Activated T-cell treated with anti-CD3 and anti-CD28 coated beads, Interleukin-2, amount 50 U/mL, for 72 hours (primary cell): Measurements from ENCODE around the gene PHKG2. TPM values are rescaled to one million over a fixed set of nuclear protein-coding genes. Genes with fewer than 3 reads are reported as not detected.

ENCODE experiments used
- ATAC-seq, 2 donors: fragments of 150-1000 bp; cut with Tn5 transposase; replicated peaks in 1 of 2; 2 replicates each; pipeline ENCODE4 v1.10.0; 2021; ENCODE audit warnings: moderate library complexity in 2 of 2, mild to moderate bottlenecking in 1 of 2
- DNase-seq, 2 donors: peaks; one replicate each; pipeline ENCODE4 v3.0.0; 2021 to 2022; ENCODE audit warnings: mixed read lengths in 1 of 2
- H3K27ac Mint-ChIP-seq: one replicate; pipeline ENCODE4 v1.8.0; 2022; ENCODE audit warnings: mild to moderate bottlenecking, moderate library complexity, mixed read lengths
- H3K27me3 Mint-ChIP-seq: one replicate; pipeline ENCODE4 v1.8.0; 2022; ENCODE audit warnings: low read depth, mixed read lengths
- H3K36me3 Mint-ChIP-seq, 2 donors: one replicate each; pipeline ENCODE4 v1.8.0; 2022; ENCODE audit warnings: mixed read lengths in 2 of 2, mild to moderate bottlenecking in 1 of 2; ENCODE audit not compliant: insufficient read depth in 2 of 2
- H3K4me1 Mint-ChIP-seq: one replicate; pipeline ENCODE4 v1.8.0; 2022; ENCODE audit warnings: low read depth, mixed read lengths
- H3K4me3 Mint-ChIP-seq, 2 donors: one replicate each; pipeline ENCODE4 v1.8.0; 2022; ENCODE audit warnings: mild to moderate bottlenecking in 2 of 2, mixed read lengths in 2 of 2, moderate library complexity in 2 of 2
- H3K9me3 Mint-ChIP-seq, 2 donors: one replicate each; pipeline ENCODE4 v1.8.0; 2022; ENCODE audit warnings: mixed read lengths in 2 of 2
- total RNA-seq, 2 donors: library from RNA; stranded (reverse); gene quantifications; one replicate each; pipeline ENCODE4 v1.2.3, GENCODE V29; 2022

The PHKG2 gene
- total RNA-seq, 2 donors from 2014 or later, result 38.0 to 38.5 TPM

DNA sequence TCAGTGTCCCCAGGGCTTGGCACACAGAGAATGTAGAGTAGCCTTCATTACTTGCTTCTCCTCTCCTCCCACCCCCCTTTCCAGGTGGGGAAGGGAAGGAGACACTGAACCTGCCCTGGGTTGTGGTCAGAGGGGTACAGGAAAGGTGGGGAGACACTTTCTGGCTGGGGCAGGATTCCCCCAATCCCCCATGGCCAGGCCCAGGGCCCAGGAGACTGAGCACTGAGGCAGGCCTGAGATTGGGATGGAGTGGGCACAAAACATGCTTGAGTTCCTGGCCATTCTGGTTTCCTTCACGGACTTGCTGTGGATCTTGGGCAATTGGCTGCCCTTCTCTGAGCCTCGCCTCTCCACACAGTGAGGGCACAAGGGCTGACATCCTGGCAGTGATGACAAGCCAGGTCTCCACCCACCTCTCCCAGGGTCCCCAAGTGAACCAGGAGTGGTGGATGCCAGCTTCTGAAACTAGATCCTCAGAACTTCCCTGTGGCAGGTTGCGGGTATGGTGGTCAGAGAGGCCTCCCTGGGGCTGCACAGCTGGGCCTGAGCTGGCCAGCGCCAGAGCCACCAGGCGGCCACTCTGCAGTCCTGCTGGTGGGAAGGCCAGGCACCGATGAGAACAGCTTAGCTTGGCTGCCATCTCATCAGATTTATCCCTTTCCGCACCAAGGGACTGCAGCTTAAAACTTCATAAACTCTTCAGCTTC, 29.5 kb downstream of the PHKG2 start:
- ATAC-seq (no peak), DNase-seq (no peak)
- Mint-ChIP-seq H3K4me1 (peaks cover 27% of the 10 kb centered on the region), H3K27ac (peak overlapping the region; percentile 27), H3K36me3 (peaks cover 2 to 8% of the 10 kb centered on the region in 2 donors), H3K4me3 (peak overlapping the region; percentile 77 to 91), H3K9me3 (no peaks in the 10 kb centered on the region), H3K27me3 (no peaks in the 10 kb centered on the region)

DNA sequence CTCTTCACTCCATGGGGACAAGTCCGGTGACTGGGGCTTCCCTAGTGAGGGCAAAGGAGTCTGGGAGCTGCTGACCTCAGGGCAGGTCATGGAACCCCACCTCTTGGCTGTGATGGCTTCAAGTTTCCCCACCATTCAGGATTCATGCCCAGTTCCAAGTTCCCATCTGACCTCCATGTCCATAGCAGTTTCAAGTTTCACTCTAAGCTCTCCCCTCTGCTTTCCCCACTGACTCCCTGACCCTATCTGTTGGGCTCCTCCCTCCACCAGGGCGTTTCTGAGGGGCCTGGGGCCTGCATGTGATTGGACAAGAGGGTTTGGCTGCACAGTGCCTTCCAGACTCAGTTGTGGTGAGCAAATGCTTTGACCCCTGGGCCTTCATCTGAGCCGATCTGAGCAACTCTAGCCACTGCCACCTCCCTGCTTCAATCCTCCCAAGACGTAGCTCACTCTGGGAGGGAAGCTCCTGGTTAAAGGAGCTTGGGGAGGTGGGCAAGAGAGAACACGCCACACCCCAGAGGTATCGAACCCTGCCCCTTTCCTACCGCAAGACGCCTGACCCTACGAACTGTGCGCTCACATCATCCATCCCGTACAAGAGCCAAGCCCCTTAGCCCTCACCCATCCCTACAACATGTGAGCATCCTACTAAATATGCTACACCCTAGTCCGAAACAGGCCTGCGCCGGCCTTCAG, 30.5 kb downstream of the PHKG2 start:
- Mint-ChIP-seq H3K27ac (no peak overlapping the region), H3K9me3 (no peaks in the 10 kb centered on the region), H3K4me3 (no peak overlapping the region), H3K36me3 (peaks cover 2 to 6% of the 10 kb centered on the region in 2 donors), H3K27me3 (no peaks in the 10 kb centered on the region), H3K4me1 (peaks cover 25% of the 10 kb centered on the region)
- no peak for DNase-seq
- ATAC-seq, result no peak

- Mint-ChIP-seq H3K27ac (no peak overlapping the region), H3K4me1 (peaks cover 21% of the 10 kb centered on the region), H3K9me3 (no peaks in the 10 kb centered on the region), H3K4me3 (no peak overlapping the region), H3K36me3 (peaks cover 2 to 5% of the 10 kb centered on the region in 2 donors), H3K27me3 (no peaks in the 10 kb centered on the region)
- DNase-seq, result no peak
- no peak for ATAC-seq
Observed at GRCh38 chr16:30779596-30779995, 31.4 kb downstream of the PHKG2 start.

GRCh38 chr16:30780021-30780420, 31.8 kb downstream of the PHKG2 start:
- Mint-ChIP-seq H3K27ac (no peak overlapping the region), H3K27me3 (no peaks in the 10 kb centered on the region), H3K4me3 (no peak overlapping the region), H3K36me3 (peaks cover 2 to 4% of the 10 kb centered on the region in 2 donors), H3K9me3 (no peaks in the 10 kb centered on the region), H3K4me1 (peaks cover 17% of the 10 kb centered on the region)
- DNase-seq (no peak), ATAC-seq (no peak)

- Mint-ChIP-seq H3K9me3 (no peaks in the 10 kb centered on the region), H3K27ac (no peak overlapping the region), H3K27me3 (no peaks in the 10 kb centered on the region), H3K4me3 (no peak overlapping the region), H3K4me1 (peaks cover 19% of the 10 kb centered on the region), H3K36me3 (peaks cover 2 to 4% of the 10 kb centered on the region in 2 donors)
- DNase-seq (no peak), ATAC-seq (no peak)
Observed at GRCh38 chr16:30780549-30780948, 32.3 kb downstream of the PHKG2 start.

- Mint-ChIP-seq H3K27me3 (no peaks in the 10 kb centered on the region), H3K27ac (no peak overlapping the region), H3K9me3 (no peaks in the 10 kb centered on the region), H3K4me3 (no peak overlapping the region), H3K36me3 (peaks cover 0 to 1% of the 10 kb centered on the region in 2 donors), H3K4me1 (peaks cover 14% of the 10 kb centered on the region)
- ATAC-seq (no peak), DNase-seq (no peak)
Observed at GRCh38 chr16:30782486-30783279, 34.5 kb downstream of the PHKG2 start.

DNA sequence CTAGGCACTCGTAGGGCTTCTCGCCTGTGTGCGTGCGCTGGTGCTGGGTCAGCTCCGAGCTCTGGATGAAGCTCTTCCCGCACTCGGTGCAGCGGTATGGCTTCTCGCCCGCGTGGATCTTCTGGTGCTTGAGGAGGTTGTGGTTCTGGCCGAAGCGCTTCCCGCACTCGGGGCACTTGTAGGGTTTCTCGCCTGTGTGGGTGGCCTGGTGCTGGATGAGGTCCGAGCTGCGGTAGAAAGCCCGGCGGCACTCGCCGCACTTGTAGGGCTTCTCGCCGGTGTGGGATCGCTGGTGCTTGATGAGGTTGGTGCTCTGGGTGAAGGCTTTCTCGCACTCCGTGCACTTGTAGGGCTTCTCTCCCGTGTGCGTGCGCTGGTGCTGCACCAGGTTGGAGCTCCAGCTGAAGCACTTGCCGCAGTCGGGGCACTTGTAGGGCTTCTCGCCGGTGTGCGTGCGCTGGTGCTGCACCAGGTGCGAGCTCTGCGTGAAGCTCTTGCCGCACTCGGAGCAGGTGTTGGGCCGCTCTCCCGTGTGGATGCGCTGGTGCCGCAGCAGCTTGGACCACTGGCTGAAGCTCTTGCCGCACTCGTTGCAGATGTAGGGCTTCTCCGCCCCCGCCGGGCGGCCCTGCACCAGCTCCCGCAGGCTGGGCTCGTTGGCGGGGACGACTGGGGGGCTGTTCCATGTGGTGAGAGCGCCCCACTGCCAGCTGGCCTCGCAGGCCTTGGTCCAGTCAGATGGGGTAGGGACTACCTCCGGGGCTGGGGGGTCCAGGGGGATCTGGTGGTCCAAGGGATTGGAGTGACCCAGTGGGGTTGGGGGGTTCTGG, 35.3 kb downstream of the PHKG2 start:
- peaks cover 0 to 1% of the 10 kb centered on the region in 2 donors for H3K36me3 Mint-ChIP-seq
- no peak for DNase-seq

GRCh38 chr16:30784215-30784614, 36.0 kb downstream of the PHKG2 start:
- ATAC-seq (no peak), DNase-seq (no peak)
- no peak overlapping the region for H3K27ac Mint-ChIP-seq
- H3K27me3 Mint-ChIP-seq, result no peaks in the 10 kb centered on the region
- peaks cover 0 to 1% of the 10 kb centered on the region in 2 donors for H3K36me3 Mint-ChIP-seq
- no peaks in the 10 kb centered on the region for H3K9me3 Mint-ChIP-seq
- no peak overlapping the region for H3K4me3 Mint-ChIP-seq
- peaks cover 16% of the 10 kb centered on the region for H3K4me1 Mint-ChIP-seq

More for the DNA sequence above, 35.3 kb downstream of the PHKG2 start:
- no peak for ATAC-seq
- Mint-ChIP-seq H3K4me1 (peaks cover 16% of the 10 kb centered on the region), H3K4me3 (no peak overlapping the region), H3K27me3 (no peaks in the 10 kb centered on the region), H3K9me3 (no peaks in the 10 kb centered on the region), H3K27ac (no peak overlapping the region)

DNA sequence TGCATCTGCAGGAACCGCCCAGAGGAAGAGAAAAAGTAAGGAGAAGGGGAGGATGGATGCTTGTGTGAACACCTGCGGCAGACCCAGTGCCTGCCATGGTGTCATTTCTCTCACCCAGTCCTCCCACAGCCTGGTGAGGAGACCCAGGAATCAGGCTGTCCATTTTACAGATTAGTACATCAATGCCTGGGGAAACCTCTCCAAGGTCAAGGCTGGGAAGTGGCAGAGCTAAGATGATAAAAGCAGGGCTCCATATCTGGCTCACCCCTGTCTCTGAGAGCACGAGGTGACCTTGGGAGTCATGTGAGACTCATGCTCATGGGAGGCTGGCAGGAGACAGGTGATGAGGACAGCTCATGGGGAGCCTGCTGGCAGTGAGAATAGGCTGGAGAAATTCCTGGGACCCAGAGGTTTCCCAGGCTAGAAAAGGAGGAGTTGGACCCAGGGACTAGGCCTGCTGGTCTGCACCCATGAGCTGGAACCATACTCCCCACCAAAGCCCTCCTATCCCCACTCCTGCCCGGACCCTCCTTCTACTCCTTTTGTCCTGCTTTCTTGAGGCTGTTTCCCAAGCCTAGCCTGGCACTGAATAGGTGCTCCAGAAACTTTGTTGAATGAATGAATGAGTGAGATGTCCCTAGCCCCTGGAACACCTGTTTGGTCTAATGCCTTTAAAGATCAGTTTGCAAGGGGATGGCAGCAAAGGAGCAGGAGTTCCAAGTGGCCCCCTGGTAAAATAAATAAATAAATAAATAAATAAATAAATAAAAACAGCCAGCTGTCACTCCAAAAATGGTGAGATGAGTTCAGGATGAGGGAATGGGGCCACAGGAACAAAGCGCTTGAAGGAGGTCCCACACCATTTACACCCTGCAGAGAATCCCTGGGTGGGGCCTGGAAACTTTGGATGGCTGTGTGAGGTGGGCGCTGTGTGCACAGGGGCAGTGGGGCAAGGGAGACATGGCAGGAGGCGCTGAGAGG, 37.2 kb downstream of the PHKG2 start:
- Mint-ChIP-seq H3K4me3 (peak overlapping the region; percentile 83 to 93), H3K4me1 (peaks cover 16% of the 10 kb centered on the region), H3K36me3 (peaks cover 0 to 1% of the 10 kb centered on the region in 2 donors), H3K9me3 (no peaks in the 10 kb centered on the region), H3K27me3 (no peaks in the 10 kb centered on the region), H3K27ac (no peak overlapping the region)
- DNase-seq (no peak), ATAC-seq (no peak)

DNA sequence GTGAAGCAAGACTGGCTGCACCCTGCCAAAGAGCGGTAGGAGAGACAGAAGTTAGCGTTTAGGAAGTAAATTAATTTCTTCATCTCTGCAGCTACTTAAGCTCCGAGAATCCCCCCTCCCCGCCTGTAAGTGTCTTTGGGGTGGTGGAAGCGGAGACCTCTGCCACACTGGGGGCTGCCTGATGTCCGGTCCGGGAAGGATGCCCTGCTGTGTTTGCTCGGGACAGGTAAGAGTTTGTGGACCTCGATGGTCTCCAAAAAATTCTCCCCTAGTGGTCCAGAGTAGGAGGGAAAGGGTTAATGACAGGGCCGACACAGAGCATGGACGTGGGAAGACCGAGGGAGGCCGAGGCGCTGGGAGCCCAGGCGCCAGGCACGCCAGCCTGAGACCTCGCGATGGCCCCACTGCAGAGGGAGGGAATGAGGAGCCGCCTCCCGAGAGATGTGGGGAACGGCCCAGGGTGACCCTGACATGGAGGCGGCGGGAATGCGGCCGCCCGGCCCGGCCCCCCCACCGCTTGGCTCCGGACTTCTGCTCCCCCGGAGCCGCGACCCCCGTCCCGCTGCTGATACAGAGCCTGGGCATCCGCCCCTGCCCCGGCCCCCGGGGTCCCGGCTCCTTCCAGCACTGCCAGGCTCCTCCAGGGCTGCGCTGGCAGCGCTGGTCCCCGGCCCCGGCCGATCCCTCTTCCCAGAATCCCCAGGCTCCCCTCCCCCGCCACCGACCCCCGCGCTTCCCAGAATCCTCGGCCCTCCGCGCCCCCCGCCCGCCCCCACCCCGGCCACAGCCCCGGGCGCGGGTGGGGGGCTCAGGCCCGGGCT, 38.1 kb downstream of the PHKG2 start:
- ATAC-seq (peak; percentile 61 to 62), DNase-seq (peak; percentile 14 to 22)
- Mint-ChIP-seq H3K4me3 (peak overlapping the region; percentile 83 to 93), H3K27me3 (no peaks in the 10 kb centered on the region), H3K27ac (peak overlapping the region; percentile 42), H3K36me3 (peaks cover 0 to 1% of the 10 kb centered on the region in 2 donors), H3K9me3 (no peaks in the 10 kb centered on the region), H3K4me1 (peaks cover 16% of the 10 kb centered on the region)

GRCh38 chr16:30786936-30787612, 38.8 kb downstream of the PHKG2 start, which contains the start of gene ZNF629:
TSS of gene ZNF629 (minus strand) at chr16:30787205. CDS start at chr16:30784482, 2,723 bp downstream.
- peak; percentile 32 to 34 for DNase-seq
- peaks cover 16% of the 10 kb centered on the region for H3K4me1 Mint-ChIP-seq
- H3K27ac Mint-ChIP-seq, result peak within 1 kb of the TSS; percentile 42
- H3K4me3 Mint-ChIP-seq, result peak within 1 kb of the TSS; percentile 84 to 93
- H3K36me3 Mint-ChIP-seq, result peaks cover 0 to 1% of the 10 kb centered on the region in 2 donors
- H3K9me3 Mint-ChIP-seq, result no peaks in the 10 kb centered on the region
- ATAC-seq, result peak; percentile 52 to 70
- no peaks in the 10 kb centered on the region for H3K27me3 Mint-ChIP-seq
